GM12872 (cell line): Measurements from ENCODE around the gene NTN5.

Experiments
- TF ChIP-seq, protein P1 (sequence below): IDR thresholded peaks from 3 replicates; pipeline ENCODE4 v1.5.1; 2011; ENCODE audit warnings: low read depth, mild to moderate bottlenecking, low read length, moderate library complexity; ENCODE audit not compliant: insufficient read depth

The NTN5 gene

DNA sequence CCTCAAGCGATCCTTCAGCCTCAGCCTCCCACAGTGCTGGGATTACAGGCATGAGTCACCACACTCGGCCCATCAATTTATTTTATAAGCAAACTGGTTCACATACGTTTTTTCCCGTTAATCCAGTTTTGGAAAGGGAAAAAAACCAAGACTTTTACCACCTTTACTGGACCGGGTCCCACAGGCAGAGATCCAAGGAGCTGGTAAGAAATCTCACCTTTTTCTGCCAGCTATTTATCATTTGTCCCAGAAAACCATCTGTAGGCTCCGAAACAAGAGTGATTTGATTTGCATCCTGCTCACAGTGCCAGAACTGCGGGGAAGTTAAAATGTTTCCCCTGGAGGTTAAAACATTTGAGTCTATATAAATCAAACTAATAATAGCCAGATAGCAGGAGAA, 16.6 kb upstream of the NTN5 start:
- TF ChIP-seq, protein P1, sequence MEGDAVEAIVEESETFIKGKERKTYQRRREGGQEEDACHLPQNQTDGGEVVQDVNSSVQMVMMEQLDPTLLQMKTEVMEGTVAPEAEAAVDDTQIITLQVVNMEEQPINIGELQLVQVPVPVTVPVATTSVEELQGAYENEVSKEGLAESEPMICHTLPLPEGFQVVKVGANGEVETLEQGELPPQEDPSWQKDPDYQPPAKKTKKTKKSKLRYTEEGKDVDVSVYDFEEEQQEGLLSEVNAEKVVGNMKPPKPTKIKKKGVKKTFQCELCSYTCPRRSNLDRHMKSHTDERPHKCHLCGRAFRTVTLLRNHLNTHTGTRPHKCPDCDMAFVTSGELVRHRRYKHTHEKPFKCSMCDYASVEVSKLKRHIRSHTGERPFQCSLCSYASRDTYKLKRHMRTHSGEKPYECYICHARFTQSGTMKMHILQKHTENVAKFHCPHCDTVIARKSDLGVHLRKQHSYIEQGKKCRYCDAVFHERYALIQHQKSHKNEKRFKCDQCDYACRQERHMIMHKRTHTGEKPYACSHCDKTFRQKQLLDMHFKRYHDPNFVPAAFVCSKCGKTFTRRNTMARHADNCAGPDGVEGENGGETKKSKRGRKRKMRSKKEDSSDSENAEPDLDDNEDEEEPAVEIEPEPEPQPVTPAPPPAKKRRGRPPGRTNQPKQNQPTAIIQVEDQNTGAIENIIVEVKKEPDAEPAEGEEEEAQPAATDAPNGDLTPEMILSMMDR: no peak

DNA sequence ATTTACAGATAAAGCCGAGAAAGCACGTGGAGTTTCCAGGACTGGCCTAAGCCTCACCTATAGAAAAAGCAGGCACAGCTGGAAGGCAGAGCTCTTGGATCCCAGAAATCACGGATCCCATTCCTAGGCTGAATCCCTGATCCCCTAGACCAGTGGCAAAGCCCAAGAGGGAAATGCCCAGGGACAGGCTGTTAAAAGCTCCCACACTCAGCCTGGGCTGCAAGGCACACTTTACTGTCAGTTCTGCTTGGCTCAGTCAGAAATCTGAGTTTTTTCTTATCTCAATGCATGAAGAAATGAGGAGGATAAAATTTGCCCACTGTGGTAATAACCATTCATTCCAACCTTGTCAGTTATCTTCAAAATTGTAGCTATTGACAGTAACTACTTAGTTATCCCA, 15.0 kb upstream of the NTN5 start:
- TF ChIP-seq, protein P1: no peak

DNA sequence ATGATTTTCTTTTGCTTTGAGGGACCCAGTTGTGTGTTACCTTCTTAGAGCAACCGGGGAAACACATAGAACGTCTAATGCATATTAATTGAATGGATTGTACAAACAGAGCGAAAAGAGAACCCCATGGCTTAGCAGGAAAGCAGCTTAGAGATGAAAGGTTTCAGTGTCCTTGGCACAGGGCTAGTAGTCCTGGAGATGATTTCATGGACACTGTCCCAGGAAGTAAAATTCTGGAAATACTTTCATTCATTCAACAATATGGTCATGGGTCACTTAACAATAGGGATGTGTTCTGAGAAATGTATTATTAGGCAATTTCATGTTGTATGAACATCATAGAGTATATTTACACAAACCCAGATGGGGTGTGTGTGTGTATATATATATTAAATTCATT, 13.3 kb upstream of the NTN5 start:
- TF ChIP-seq, protein P1: no peak

DNA sequence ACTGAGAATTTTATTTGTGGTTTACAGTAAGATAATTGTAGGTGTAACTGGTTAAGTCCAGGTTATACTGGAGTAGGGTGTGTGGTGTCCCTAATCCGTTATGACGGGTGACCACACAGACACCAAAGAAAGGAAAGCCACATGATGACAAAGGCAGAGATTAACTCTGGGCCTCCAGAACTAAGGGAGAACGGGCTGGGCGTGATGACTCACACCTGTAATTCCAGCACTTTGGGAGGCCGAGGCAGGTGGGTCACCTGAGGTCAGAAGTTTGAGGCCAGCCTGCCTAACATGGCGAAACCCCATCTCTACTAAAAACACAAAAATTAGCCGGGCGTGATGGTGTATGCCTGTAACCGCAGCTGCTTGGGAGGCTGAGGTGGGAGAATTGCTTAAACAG, 12.8 kb upstream of the NTN5 start:
- TF ChIP-seq, protein P1: no peak

DNA sequence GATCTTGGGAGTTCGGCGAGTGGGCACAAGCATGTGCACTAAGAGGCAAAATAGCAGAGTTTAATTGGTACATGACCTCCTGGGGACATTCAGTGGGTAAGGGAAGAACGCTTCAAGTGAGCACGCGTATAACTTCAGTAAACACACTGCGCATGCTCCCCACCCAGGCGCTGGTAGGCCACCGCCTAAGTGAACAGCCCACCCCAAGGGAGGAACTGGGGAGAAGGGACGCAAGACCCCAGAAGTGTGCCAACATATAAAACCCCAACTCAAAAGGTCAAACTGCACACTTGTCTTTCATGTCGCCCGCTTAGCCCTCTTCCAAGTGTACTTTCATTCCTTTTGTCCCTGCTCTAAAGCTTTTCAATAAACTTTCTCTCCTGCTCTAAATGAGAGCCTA, 10.5 kb upstream of the NTN5 start:
- TF ChIP-seq, protein P1: no peak

DNA sequence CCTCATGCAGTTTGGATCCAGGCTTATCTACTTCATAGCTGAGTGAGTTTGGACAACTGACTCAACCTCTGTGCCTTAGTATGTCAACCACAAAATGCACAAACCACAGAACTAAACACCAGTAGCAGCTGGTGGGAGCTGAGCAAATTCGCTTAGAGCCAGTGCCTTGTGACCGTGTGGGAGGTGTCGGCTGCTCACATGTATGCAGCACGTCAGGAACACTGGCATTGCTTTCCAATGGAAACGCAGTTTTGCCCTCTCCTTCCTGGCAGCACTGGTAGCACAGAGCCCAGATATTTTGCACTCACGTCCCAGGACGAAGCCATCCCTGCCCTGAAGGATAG, 8.3 kb upstream of the NTN5 start:
- TF ChIP-seq, protein P1: no peak

DNA sequence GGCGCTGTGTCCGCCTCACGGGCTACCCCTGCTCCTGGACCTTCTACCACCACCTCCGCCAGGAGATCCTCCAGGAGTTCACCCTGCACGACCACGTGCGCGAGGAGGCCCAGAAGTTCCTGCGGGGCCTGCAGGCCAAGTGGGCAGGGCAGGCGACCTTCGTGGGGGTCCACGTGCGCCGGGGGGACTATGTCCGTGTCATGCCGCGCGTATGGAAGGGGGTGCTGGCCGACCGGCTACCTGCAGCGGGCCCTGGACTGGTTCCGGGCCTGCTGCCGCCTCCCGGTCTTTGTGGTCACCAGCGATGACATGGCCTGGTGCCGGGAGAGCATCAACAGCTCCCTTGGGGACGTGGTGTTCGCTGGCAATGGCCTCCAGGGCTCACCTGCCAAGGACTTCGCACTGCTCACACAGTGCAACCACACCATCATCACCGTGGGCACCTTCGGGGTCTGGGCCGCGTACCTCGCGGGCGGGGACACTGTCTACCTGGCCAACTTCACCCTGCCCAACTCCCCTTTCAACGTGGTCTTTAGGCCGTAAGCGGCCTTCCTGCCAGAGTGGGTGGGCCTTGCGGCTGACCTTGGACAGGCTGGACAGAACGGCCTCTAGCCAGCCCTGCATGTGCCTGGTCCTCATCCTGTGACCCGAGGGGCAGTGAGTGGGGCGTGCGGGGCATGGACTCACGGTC, 7.8 kb upstream of the NTN5 start:
- TF ChIP-seq, protein P1: no peak
